Astrocyte of the hippocampus (primary cell): Measurements from ENCODE around the gene ZIC4.

ENCODE experiments used
- DNase-seq: peaks from one replicate; pipeline ENCODE4 v3.0.0; 2011; ENCODE audit warnings: low read depth, low spot score

ZIC4 gene

GRCh38 chr3:147418371-147418781 is 12.0 kb upstream of the ZIC4 start:
- no peak for DNase-seq

- no peak for DNase-seq
Observed at GRCh38 chr3:147417551-147418295, 11.4 kb upstream of the ZIC4 start.

DNA sequence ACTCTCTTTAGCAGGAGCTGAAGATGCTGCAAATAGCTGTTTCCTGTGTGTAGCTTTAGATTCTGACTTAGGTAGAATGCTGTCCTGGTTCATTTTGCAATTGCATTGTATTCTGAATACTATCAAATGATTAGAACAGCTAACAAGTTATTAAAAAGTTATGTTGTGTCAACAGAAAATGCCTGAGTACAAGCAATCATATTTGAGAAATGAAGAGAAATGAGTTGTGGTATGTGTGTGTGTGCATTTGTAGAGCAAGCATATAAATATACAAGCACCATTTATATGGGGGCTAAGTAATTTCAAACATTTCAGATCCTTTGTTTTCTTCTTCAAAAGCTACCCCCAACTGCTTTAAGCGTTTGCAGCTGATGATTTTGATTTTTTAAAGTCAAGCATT is 10.6 kb upstream of the ZIC4 start:
- DNase-seq: no peak

DNA sequence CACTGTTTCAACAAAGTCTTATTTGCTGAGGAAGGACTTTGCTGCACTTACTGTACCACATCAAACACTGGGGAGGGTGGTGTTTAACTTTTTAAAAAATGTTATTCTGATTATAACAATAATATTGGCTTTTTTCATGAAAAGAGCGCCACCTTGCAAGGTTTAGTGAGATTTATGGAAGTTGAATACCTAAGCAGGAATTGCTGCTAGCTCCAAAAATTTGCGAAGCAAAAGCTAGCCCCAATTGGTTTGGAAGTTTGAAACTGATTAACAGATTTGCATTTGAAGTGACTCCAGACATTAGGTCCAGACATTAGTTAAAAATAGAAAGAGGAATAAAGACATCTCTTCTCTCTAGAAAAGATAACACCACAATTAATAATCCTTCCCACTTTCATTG is 9.5 kb upstream of the ZIC4 start:
- DNase-seq: no peak

DNA sequence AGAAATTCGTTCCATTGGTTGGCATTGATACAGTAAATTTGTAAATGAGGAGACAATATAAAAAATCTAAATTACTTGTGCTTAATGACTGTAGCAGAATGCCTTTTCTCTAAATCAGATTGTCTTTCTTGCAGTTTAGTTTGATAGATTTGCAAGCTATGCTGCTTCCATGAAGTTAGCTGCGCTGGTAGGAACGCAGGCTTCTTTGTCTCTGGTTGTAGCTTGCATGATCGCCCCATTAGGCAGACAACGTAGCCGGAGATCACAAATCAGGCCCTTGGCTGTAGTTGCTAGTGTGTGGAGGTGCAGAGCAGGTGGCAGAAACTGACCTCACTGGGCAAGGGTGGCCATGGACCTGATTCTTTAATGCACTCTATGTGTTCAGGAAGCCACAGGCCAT is 8.9 kb upstream of the ZIC4 start:
- DNase-seq: no peak

- DNase-seq: no peak
Observed at GRCh38 chr3:147414390-147415138, 8.2 kb upstream of the ZIC4 start.

DNA sequence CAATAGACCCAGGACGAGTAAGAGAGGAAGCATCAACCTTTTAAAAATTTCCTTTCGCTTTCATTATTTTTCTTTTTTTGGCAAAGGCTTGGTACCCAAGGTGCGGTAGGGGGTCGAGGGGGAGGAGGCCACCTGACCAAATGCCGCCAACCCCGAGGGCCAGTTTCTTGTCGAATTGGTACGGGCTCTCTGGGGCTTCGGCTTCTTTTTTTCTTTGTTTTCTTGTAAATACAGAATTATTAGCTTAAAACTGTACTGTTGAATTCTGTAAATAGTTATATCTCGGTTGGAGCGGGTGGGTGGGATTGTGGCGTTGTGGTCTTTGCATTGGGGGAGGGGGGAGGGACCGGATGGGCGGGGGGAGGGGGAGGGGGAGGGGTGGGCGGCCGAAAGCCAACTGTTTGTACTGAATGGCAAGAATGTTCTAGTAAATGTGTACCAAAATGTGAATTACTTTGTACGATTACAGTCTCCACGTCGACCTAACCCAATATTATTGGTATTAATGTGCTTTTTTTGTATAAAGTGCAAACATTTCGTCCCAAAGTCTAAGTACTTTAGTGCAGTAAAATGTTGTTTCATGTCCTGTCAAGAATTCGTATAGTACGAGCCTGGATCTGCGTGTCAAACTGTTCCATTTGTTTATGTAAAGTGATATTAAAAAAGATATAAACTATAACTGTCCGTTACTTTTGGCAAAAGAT is 7.5 kb upstream of the ZIC4 start:
- no peak for DNase-seq

DNA sequence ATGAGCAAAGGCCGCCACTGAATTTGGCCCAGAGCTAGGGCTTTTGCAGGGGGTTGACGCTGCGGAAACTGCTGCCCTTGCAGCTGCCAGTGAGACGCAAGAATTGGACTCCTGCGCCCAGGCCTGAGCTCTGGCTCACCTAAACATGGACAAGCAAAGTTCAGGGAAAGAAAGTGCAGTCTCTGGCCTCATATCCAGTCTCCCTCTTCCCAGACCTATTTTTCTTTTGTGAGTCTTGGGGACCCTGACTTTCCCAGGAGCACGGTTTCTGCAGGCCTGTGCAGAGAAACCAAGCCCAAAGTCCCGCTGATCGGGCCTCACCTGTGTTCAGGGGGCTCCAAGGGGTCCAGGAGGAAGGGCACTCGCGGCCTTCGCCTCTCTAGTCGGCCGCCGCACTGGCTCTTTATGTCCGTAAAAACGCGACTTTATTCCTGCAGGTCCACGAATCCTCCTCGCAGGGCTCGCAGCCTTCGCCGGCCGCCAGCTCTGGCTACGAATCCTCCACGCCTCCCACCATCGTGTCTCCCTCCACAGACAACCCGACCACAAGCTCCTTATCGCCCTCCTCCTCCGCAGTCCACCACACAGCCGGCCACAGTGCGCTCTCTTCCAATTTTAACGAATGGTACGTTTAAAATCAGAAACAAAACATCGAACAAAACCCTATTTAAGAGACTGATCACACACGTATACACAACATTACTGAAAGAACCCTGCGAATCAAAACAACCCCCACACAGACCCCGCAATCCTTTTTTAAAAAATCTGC is 6.8 kb upstream of the ZIC4 start:
- DNase-seq: peak; percentile 37

- no peak for DNase-seq
Observed at GRCh38 chr3:147412261-147412916, 6.0 kb upstream of the ZIC4 start.

GRCh38 chr3:147411815-147412241 is 5.5 kb upstream of the ZIC4 start:
- no peak for DNase-seq

GRCh38 chr3:147411238-147411814 is 5.0 kb upstream of the ZIC4 start:
- peak; percentile 67 for DNase-seq

DNA sequence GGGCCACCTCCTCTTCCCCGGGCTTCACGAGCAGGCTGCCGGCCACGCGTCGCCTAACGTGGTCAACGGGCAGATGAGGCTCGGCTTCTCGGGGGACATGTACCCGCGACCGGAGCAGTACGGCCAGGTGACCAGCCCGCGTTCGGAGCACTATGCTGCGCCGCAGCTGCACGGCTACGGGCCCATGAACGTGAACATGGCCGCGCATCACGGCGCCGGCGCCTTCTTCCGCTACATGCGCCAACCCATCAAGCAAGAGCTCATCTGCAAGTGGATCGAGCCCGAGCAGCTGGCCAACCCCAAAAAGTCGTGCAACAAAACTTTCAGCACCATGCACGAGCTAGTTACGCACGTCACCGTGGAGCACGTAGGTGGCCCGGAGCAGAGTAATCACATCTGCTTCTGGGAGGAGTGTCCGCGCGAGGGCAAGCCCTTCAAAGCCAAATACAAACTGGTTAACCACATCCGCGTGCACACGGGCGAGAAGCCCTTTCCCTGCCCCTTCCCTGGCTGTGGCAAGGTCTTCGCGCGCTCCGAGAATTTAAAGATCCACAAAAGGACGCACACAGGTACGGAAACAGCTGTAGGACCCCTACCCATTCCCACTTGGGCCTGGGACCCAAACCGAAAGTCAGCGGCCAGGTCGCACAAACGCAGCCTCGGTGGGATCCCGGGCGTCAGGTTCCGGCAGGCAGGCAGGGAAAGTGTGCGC is 4.3 kb upstream of the ZIC4 start:
- DNase-seq: peak; percentile 64

DNA sequence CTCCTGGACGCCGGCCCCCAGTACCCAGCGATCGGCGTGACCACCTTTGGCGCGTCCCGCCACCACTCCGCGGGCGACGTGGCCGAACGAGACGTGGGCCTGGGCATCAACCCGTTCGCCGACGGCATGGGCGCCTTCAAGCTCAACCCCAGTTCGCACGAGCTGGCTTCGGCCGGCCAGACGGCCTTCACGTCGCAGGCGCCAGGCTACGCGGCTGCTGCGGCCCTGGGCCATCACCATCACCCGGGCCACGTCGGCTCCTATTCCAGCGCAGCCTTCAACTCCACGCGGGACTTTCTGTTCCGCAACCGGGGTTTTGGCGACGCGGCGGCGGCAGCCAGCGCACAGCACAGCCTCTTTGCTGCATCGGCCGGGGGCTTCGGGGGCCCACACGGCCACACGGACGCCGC is 3.8 kb upstream of the ZIC4 start:
- no peak for DNase-seq

- peak; percentile 86 for DNase-seq
Observed at GRCh38 chr3:147409143-147410115, 3.1 kb upstream of the ZIC4 start, which contains the start of gene ZIC1. Gene ZIC1 (plus strand): TSS chr3:147409365. CDS start chr3:147410113, 748 bp downstream.

GRCh38 chr3:147408188-147409100 is 2.1 kb upstream of the ZIC4 start:
- DNase-seq: no peak

DNA sequence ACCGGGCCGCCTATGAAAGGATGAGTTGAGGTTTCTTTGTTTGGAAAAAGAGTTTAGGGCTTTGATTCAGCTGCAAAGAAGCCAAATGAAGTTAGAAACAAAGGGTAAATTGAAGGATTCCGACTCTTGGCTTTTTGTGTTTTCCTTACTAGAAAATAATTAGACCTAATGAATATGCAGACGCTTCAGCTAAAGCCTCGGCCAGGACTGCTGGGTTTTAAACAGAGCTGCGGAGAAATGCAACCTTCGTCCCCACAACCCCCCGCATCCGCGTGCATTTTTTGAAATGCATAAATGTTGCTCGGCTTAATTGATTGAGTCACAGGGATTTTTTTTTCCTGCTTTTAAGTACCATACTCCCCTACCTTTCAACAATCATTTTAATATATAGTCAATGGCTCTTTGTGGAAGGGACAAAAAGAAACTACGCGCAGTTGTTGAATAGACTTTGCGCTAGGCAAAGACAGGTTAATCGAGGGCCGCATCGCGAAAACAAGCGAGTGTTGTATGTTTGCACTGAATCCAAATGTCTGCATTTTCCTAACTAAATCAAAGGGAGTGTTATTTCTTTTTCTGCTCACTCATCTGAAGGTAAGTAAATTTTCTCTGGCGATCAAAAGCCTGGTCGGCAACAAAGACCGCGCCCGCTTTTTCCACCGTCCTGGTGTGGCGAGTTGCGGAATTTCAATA is 1.3 kb upstream of the ZIC4 start:
- no peak for DNase-seq

DNA sequence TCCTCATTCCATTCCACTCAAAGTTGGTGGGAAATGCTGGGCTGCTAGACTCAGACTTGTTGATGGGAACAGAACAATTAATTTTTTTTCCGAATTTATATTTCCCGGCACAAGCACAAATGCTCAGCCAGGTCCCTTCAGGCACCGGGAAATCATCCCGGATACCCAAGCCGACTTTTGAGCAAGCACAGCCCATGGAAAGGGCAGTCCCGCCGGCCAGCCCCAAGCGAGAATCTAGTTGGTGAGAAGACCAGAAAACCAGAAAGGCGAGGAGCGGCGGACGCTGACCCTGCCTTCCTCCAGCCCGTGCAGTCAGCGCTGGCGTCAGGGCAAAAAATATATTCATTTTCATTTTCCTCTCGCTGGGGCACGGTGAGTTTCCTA is 763 bp upstream of the ZIC4 start:
- no peak for DNase-seq
